HCT116 (cell line): Measurements from ENCODE around the gene BCL11B.

Experiments
- EZH2 ChIP-seq: fragments of 200-600 bp; sonication (generic); IDR thresholded peaks from 2 replicates; pipeline ENCODE4 v1.6.1; 2017; ENCODE audit warnings: antibody characterized with exemption, mixed run types
- POLR2A ChIP-seq: IDR thresholded peaks from 2 replicates; pipeline ENCODE4 v1.7.0; 2011; ENCODE audit warnings: borderline replicate concordance; ENCODE audit not compliant: insufficient read depth, insufficient read length; ENCODE audit errors: extremely low read depth
- POLR2AphosphoS5 ChIP-seq: IDR thresholded peaks from 2 replicates; pipeline ENCODE4 v1.6.1; 2011; ENCODE audit warnings: mild to moderate bottlenecking, low read depth, low read length, moderate library complexity
- SIN3A ChIP-seq: IDR thresholded peaks from 2 replicates; pipeline ENCODE4 v1.6.1; 2012; ENCODE audit warnings: low read depth
- ZFX ChIP-seq: fragments of 450-650 bp; IDR thresholded peaks from 2 replicates; pipeline ENCODE4 v1.6.1; 2017

GRCh38 chr14:99189201-99189801, 82.7 kb downstream of the BCL11B start:
- TF ChIP-seq POLR2A (no peak), SIN3A (no peak), POLR2AphosphoS5 (no peak), EZH2 (no peak), ZFX (no peak)
